Endothelial cell of umbilical vein (primary cell): Measurements from ENCODE around the gene HHIP. TPM values are rescaled to one million over a fixed set of nuclear protein-coding genes. Genes with fewer than 3 reads are reported as not detected.

Experiments
- BruUV-seq: library from RNA; stranded (reverse); fragments of 400-500 nt; replicated peaks from 2 replicates; lab custom pipeline; 2021; lab: Mats Ljungman, UMichigan
- CTCF ChIA-PET: fragments of 300-600, 350-600 bp; sonication (Branson Sonifier 250); formaldehyde crosslinking; loops from one replicate; lab custom pipeline; 2021; ENCODE audit warnings: antibody characterized with exemption, inconsistent platforms; lab: Charles Lee
- POLR2A ChIA-PET: fragments of 300-600, 350-600 bp; sonication (Branson Sonifier 250); formaldehyde crosslinking; loops from one replicate; lab custom pipeline; 2021; ENCODE audit warnings: antibody characterized with exemption, inconsistent platforms; lab: Charles Lee
- DNase-seq: peaks from one replicate; pipeline ENCODE4 v3.0.0-alpha.2; 2011; ENCODE audit warnings: low read depth, low spot score
- FAIRE-seq: peaks from 2 replicates; lab custom pipeline; 2011; peaks lifted over from hg19 to GRCh38; lab: Jason Lieb, UNC
- H2AFZ ChIP-seq: 2 replicates; pipeline ENCODE4 v1.6.0; 2012; ENCODE audit warnings: low read depth, low read length, control low read depth, inconsistent platforms
- H3K27ac ChIP-seq: 2 replicates; pipeline ENCODE4 v1.5.1; 2011; ENCODE audit warnings: low read depth, mild to moderate bottlenecking, control low read depth, low read length, moderate library complexity; ENCODE audit not compliant: insufficient read depth
- H3K27me3 ChIP-seq, 2 experiments: 2 replicates each; pipeline versions ENCODE4 v1.6.0 to v1.6.1; 2011; ENCODE audit warnings: low read length in 2 of 2, mixed read lengths in 1 of 2; ENCODE audit not compliant: control insufficient read depth in 2 of 2, insufficient read depth in 2 of 2
- H3K36me3 ChIP-seq, 2 experiments: 2 replicates in 1 of 2; 3 replicates in 1 of 2; pipeline ENCODE4 v1.5.1; 2011; ENCODE audit warnings: low read length in 2 of 2, mild to moderate bottlenecking in 1 of 2, moderate library complexity in 1 of 2; ENCODE audit not compliant: control insufficient read depth in 2 of 2, insufficient read depth in 2 of 2; ENCODE audit errors: extremely low read depth in 1 of 2
- H3K4me1 ChIP-seq: 3 replicates; pipeline ENCODE4 v1.5.1; 2011; ENCODE audit warnings: mild to moderate bottlenecking, low read length; ENCODE audit not compliant: control insufficient read depth, insufficient read depth; ENCODE audit errors: extremely low read depth
- H3K4me2 ChIP-seq: 2 replicates; pipeline ENCODE4 v1.6.1; 2011; ENCODE audit warnings: low read length, control low read depth, mixed read lengths; ENCODE audit not compliant: insufficient read depth
- H3K4me3 ChIP-seq, 3 experiments: fragments of 200-600 bp in 1 of 3; sonication (generic), shearing (Covaris generic) in 1 of 3; replicated peaks in 1 of 3; 2 replicates each; pipeline ENCODE4 v1.5.1; 2011 to 2016; ENCODE audit warnings: control low read depth in 3 of 3, low read length in 3 of 3, mild to moderate bottlenecking in 2 of 3, inconsistent platforms in 1 of 3, low read depth in 1 of 3, moderate library complexity in 1 of 3; ENCODE audit not compliant: insufficient read depth in 1 of 3
- H3K79me2 ChIP-seq: 2 replicates; pipeline ENCODE4 v1.6.0; 2012; ENCODE audit warnings: low read length, inconsistent platforms; ENCODE audit not compliant: control insufficient read depth, insufficient read depth
- H3K9ac ChIP-seq: replicated peaks from 2 replicates; pipeline ENCODE3; 2011; ENCODE audit warnings: low read length, control low read depth; ENCODE audit not compliant: insufficient read depth; ENCODE audit errors: extremely low read depth
- H3K9me1 ChIP-seq: replicated peaks from 3 replicates; pipeline ENCODE4 v1.6.0; 2011; ENCODE audit warnings: mild to moderate bottlenecking, low read length; ENCODE audit not compliant: control insufficient read depth, insufficient read depth; ENCODE audit errors: extremely low read depth
- H3K9me3 ChIP-seq: replicated peaks from 2 replicates; pipeline ENCODE4 v1.5.1; 2012; ENCODE audit warnings: low read length, inconsistent platforms; ENCODE audit not compliant: control insufficient read depth, insufficient read depth
- H4K20me1 ChIP-seq: replicated peaks from 2 replicates; pipeline ENCODE3; 2011; ENCODE audit warnings: mild to moderate bottlenecking, low read length; ENCODE audit not compliant: control insufficient read depth, insufficient read depth; ENCODE audit errors: extremely low read depth
- JUN ChIP-seq: IDR thresholded peaks from 2 replicates; pipeline ENCODE4 v1.6.1; 2011; ENCODE audit warnings: borderline replicate concordance, low read depth; ENCODE audit not compliant: insufficient read length, insufficient read depth
- POLR2A ChIP-seq: IDR thresholded peaks from 2 replicates; pipeline ENCODE4 v1.6.1; 2012; ENCODE audit warnings: low read depth, mild to moderate bottlenecking, control low read depth, low read length
- dilution Hi-C: fragments of 300-500 bp; cut with MboI; formaldehyde crosslinking; loops from one replicate; pipeline ENCODE4 v1.15.0; 2019; ENCODE audit warnings: low sequenced_read_pairs; ENCODE audit not compliant: extremely low pct_ligation_motif_present
- intact Hi-C: fragments of 100-400 bp; cut with micrococcal nuclease; formaldehyde crosslinking; loops from one replicate; pipeline ENCODE4 v1.10.0; 2022
- polyA plus RNA-seq, 4 experiments: library from polyadenylated mRNA; depleted of rRNA in 3 of 4; stranded (reverse) in 3 of 4; unstranded in 1 of 4; fragments of >200 nt; gene quantifications; 2 replicates each; pipeline versions ENCODE4 v1.2.1 to v1.2.3, GENCODE V29; 2011 to 2012; ENCODE audit warnings: missing spikeins in 1 of 4
- total RNA-seq: library from RNA; stranded (reverse); gene quantifications from 2 replicates; pipeline ENCODE4 v1.2.3, GENCODE V29; 2021

Gene HHIP
- total and polyA plus RNA-seq, 2 donors (not counting 3 experiments of a cell fraction or from before 2014, with no cell fraction given), result 239 to 971 TPM

DNA sequence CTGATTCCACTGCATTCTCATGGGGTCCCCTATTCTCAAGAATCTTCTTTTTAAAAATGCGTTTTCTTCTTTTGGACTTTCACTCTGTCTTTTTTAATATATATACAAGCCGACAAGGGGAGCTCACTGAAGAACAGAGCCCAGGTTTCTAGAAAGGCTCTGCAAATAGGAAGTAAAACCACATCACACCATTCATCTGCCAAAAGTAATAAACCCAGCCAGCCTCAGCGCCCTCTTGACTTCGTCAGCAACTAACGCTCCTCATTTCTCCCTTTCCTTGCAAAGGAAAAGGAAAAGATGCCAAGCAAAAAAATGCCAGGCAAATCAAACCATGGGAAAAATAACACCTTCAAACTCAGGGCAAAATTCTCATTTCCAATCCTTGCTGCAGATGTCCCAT is 136.4 kb downstream of the HHIP start:
- intact Hi-C loops, result no loop called here
- H3K79me2 ChIP-seq, result no peaks in the 10 kb centered on the region
- no peaks in the 10 kb centered on the region for H3K4me1 ChIP-seq
- H3K36me3 ChIP-seq, result no peaks in the 10 kb centered on the region
- DNase-seq (peak; percentile 31), FAIRE-seq (no peak)
- dilution Hi-C loops, result no loop called here
- H3K27me3 ChIP-seq, result peaks cover 0 to 1% of the 10 kb centered on the region in 2 experiments
- no peak overlapping the region for H2AFZ ChIP-seq
- H3K27ac ChIP-seq, result no peak overlapping the region
- H3K9me3 ChIP-seq, result no peaks in the 10 kb centered on the region
- no TSS peak for BruUV-seq
- no peaks in the 10 kb centered on the region for H4K20me1 ChIP-seq
- no peak for TF ChIP-seq POLR2A
- no peak overlapping the region for H3K4me2 ChIP-seq
- CTCF ChIA-PET, result interaction anchor here (0.7 to 1.3 kb wide), 4 partner anchors 11 to 608 kb away, joined by 3 to 4 read pairs (median 4); no protein-coding TSS in a partner anchor
- no peak overlapping the region for H3K4me3 ChIP-seq
- POLR2A ChIA-PET, result no interaction called here
- H3K9me1 ChIP-seq, result no peaks in the 10 kb centered on the region
- no peak overlapping the region for H3K9ac ChIP-seq

DNA sequence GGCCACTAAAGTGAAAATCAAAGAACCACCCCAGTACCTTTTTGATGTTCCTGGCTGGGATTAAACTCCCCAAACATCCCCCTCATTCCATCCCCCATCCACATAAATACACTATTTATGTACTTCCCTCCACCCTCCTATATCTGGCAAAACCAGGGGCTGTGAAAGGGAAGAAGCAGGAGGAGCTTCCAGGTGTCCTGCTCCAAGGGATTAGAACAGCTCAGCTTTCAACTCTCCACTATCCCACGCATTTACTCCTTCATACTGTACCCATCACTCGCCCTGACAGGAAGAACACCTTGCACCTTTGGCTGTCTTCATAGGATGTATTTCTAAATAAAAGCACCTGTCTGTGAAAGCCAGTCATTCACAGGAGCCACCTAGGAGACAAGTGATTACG is 140.0 kb downstream of the HHIP start:
- Histone ChIP-seq H3K9me1 (no peaks in the 10 kb centered on the region), H3K4me1 (no peaks in the 10 kb centered on the region), H3K27ac (no peak overlapping the region), H3K27me3 (peaks cover 0 to 2% of the 10 kb centered on the region in 2 experiments), H3K79me2 (no peaks in the 10 kb centered on the region), H3K36me3 (no peaks in the 10 kb centered on the region), H4K20me1 (no peaks in the 10 kb centered on the region), H3K9ac (no peak overlapping the region), H3K9me3 (no peaks in the 10 kb centered on the region), H3K4me3 (no peak overlapping the region), H3K4me2 (no peak overlapping the region), H2AFZ (no peak overlapping the region)
- TF ChIP-seq JUN, result no peak
- BruUV-seq, result no TSS peak
- no peak for FAIRE-seq
- dilution Hi-C loops, result no loop called here
- POLR2A ChIA-PET, result no interaction called here
- CTCF ChIA-PET, result interaction anchor here (0.9 to 1.1 kb wide), 3 partner anchors 9 to 611 kb away, joined by 3 to 4 read pairs (median 4); no protein-coding TSS in a partner anchor
- no peak for DNase-seq
- intact Hi-C loops, result no loop called here
